ENCODE data around the gene ANKFY1.

ANKFY1 gene

DNA sequence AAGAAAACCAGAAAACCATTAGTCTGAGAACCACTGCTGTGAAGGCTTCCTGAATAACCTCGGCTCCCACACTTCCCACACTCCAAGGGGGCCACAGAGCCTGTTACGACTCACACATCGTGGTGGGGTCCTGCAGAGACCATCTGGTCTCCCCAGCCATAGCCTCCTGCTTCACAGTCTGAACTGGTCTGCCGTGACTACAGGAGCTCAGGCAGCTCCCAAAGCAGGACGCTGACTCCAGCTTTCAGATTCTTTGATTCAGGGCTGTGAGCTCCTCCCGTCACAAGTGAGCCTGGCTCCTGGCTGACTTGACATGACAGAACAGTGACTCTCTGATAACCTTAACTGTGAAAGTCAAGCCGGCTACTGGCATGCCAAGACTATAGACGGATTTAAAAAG is 83.0 kb downstream of the ANKFY1 start:
- DNase-seq (ENCODE audit: low read depth, low spot score) = no peak

DNA sequence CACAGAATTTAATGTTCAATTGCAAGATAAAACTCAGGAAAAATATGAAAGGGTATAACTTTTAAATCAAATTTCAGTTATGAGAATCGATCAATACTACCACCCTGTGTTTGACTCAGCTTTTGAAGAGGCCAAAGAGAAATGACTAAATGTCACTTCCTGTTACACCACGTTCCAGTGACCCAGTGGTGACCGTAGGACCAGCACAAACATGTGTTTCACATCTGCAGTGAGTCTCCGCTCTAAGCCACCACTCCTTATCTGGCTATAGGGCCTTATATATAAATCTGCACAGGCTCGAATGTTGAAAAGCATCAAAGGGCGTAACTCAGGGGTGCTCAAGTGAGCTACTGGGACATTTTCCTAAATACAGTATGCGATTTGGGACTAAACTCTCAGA is 84.7 kb downstream of the ANKFY1 start:
- no peak for DNase-seq (ENCODE audit: low read depth, low spot score)

GRCh38 chr17:4178651-4179050 is 85.1 kb downstream of the ANKFY1 start:
- DNase-seq (ENCODE audit: low read depth, low spot score) = no peak

DNA sequence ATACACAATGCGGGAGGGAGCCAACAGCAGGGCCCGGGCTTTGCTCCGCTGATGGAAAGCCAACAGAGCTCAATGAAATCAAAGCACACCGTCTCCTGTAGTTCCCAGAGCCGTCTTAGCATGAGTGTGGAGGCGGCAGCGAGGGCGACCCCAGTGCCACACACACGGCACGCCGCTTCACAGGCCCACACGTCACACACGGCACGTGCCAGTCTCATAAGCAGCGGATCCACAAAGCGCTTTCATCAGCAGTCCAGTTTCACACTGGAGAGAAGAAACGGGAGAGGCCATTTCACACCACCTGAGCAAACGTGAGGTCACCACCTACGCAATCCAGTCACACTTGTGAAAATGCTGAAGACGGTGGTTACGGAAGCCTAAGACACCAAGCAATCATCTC is 86.0 kb downstream of the ANKFY1 start:
- no peak for DNase-seq (ENCODE audit: low read depth, low spot score)

GRCh38 chr17:4176808-4177472 is 86.8 kb downstream of the ANKFY1 start:
- no peak for DNase-seq (ENCODE audit: low read depth, low spot score)

DNA sequence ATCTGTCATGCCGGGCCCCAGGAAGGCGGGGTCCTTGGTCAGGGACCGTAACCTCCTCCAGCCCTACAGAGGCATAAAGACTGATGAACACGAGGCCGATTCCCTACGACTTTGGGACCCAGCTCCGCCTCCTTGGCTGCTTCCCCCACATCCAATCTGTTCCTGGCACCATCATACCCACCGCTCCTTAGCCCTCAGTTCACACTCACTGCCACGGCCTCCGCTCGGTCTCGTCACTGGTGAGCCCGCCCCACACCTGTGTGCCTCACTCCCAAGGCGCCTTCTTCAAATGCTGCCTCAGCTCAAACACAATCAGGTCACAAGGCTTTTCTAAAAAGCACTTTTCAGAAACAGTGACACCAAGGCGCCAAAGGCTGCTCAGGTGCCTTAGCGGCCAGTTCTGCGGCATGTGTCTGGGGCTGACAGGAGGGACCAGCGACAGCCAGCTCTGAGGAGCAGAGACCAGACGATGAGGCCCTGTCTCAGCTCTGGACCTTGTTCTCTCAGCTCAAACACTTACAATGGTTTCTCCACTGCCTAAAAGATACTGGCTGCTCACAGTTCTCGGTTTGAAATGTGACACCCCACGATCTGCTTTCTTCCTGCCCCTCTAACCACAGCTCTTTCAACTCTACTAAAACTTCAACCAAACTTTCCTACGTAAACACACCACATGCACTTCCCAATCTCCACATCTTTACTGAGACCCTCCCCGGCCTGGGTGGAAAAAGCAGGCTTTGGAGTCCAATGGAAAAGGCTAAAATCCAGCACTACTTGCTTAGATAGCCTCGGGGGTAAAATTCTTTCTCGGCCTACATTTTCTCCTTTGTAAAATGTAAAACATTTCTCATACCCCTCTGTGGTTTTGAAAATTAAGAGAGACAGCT is 87.6 kb downstream of the ANKFY1 start:
- DNase-seq (ENCODE audit: low read depth, low spot score) = no peak

- no peak for DNase-seq (ENCODE audit: low read depth, low spot score)
These were observed 89.2 kb downstream of the ANKFY1 start for GRCh38 chr17:4174556-4174955.

DNA sequence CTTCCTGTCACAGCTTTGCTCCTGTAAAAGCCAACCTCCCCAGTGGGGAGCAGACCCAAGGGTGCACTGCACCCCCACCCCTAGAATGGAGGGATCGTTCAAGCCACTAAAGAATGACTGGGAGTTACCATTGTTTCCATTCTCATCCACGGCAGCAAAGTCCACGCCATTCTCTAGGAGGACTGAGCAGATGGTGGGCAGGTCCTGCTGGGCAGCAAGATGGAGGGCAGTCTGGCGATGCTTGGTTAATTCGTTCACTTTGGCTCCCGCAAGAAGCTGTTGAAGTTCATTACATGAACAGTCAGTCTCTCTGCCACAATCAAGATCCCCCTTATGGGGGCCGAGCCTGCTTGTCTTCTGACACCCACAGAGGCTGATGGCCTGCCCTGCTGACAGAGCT is 90.0 kb downstream of the ANKFY1 start:
- no peak for DNase-seq (ENCODE audit: low read depth, low spot score)

GRCh38 chr17:4172356-4172755 is 91.4 kb downstream of the ANKFY1 start:
- no peak for DNase-seq (ENCODE audit: low read depth, low spot score)

- DNase-seq (ENCODE audit: low read depth, low spot score) = no peak
These were observed 93.0 kb downstream of the ANKFY1 start for GRCh38 chr17:4170639-4171280.

- DNase-seq (ENCODE audit: low read depth, low spot score) = no peak
These were observed 96.0 kb downstream of the ANKFY1 start for GRCh38 chr17:4167786-4168185.

- DNase-seq (ENCODE audit: low read depth, low spot score) = no peak
These were observed 97.4 kb downstream of the ANKFY1 start for GRCh38 chr17:4166419-4166818.

DNA sequence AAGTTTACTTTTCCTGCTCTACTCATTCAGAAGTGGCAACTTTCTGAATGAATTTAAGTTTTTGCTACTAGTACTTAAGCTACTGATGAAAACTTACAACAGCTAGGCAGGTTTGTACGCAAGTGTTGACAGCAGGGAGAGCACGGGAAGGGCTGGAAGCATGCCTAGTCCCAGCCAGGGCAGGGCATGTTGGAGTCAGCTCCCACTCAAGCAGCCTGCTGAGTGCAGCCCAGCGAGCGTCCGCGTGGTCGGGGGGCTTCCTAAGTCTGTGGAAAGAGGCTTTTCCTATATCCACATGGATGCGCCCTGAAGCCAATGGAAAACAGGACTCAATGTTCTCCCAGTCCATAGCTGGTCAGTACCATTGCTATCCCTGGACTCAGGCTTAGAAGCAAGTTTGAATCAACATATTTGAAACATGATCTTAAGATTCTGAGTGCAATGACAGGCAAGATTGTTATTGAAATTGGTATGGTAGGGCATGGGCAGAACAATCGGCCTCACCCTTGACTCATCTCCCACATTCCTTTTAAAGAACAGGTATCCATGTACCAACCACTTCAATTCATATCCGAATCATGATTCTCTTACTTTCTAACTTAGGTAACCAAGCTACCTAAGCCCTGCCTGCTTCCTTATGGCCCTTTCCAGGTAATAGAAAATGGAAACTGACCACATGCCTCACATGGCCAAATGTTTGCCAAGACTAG is 98.3 kb downstream of the ANKFY1 start:
- no peak for DNase-seq (ENCODE audit: low read depth, low spot score)

GRCh38 chr17:4163951-4164350 is 99.8 kb downstream of the ANKFY1 start:
- no peak for DNase-seq (ENCODE audit: low read depth, low spot score)

- no peak for DNase-seq (ENCODE audit: low read depth, low spot score)
These were observed 100.9 kb downstream of the ANKFY1 start for GRCh38 chr17:4162775-4163466.

DNA sequence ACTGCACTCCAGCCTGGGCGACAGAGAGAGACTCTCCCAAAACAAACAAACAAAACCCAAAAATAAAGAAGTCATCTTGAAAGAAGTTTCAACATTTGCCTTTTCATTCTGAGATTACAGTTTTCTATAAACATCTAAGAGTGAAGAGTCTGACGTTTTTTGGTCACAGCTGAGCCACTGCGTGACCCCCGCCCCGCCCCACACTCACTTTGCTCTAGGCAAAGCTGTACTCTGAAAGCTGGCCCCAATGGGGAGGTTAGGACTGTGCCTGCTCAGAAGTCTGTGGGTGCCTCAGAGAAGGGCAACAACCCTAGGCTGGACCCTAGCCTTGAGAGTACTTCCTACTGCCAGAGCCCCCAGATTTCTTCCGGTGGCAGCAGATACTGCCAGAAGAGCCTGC is 101.5 kb downstream of the ANKFY1 start:
- no peak for DNase-seq (ENCODE audit: low read depth, low spot score)

- DNase-seq (ENCODE audit: low read depth, low spot score) = no peak
These were observed 101.8 kb downstream of the ANKFY1 start for GRCh38 chr17:4161967-4162305.

- no peak for DNase-seq (ENCODE audit: low read depth, low spot score)
These were observed 102.4 kb downstream of the ANKFY1 start for GRCh38 chr17:4161192-4161966.

GRCh38 chr17:4160294-4160859 is 103.4 kb downstream of the ANKFY1 start:
- no peak for DNase-seq (ENCODE audit: low read depth, low spot score)

DNA sequence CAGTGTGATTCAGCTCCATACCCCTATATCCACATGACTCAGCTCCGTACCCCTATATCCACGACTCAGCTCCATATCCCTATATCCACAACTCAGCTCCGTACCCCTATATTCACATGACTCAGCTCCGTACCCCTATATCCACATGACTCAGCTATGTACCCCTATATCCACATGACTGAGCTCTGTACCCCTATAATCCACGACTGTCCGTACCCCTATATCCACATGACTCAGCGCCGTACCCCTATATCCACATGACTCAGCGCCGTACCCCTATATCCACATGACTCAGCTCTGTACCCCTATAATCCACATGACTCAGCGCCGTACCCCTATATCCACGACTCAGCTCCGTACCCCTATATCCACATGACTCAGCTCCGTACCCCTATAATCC is 104.0 kb downstream of the ANKFY1 start:
- DNase-seq (ENCODE audit: low read depth, low spot score) = no peak

Measured in activated CD4-positive, CD25-positive, alpha-beta regulatory T cell treated with anti-CD3 and anti-CD28 coated beads, Interleukin-2, amount 50 U/mL, for 16 hours (primary cell).